OCI-LY7 (cell line): ENCODE data around the gene YBX2.

Experiments used
- EZH2phosphoT487 ChIP-seq: fragments of 200-600 bp; sonication (generic); IDR thresholded peaks from 2 replicates; pipeline ENCODE4 v1.6.1; 2018; ENCODE audit warnings: low read depth, borderline replicate concordance, mild to moderate bottlenecking, mixed run types, antibody characterized with exemption, low read length, moderate library complexity, mixed read lengths
- TF ChIP-seq, protein P1 (sequence below): fragments of 200-600 bp; sonication (generic); conservative IDR thresholded peaks from 2 replicates; pipeline ENCODE4 v1.5.1; 2014; ENCODE audit warnings: mild to moderate bottlenecking, antibody characterized with exemption, low read length, moderate library complexity, mixed read lengths

DNA sequence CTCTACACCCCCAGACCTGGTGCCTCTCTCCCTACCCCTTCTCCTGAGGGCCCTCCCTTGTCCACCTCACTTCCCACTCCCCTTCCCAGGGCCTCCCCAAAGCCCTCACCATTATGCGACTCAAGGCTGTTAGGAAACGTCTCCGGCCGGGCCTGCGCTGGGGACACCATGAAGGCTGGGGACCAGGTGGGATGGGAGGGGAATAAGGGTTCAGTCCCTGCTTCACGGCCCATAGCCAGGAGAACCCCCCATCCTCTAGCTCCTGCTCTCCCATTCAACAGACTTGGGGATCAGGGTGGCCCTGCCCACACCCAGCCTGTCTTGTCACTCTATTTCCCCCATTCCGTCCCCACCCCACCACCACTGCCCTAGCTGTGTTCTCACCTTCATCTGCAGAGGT lies 32.6 kb upstream of the YBX2 start:
- TF ChIP-seq, protein P1, sequence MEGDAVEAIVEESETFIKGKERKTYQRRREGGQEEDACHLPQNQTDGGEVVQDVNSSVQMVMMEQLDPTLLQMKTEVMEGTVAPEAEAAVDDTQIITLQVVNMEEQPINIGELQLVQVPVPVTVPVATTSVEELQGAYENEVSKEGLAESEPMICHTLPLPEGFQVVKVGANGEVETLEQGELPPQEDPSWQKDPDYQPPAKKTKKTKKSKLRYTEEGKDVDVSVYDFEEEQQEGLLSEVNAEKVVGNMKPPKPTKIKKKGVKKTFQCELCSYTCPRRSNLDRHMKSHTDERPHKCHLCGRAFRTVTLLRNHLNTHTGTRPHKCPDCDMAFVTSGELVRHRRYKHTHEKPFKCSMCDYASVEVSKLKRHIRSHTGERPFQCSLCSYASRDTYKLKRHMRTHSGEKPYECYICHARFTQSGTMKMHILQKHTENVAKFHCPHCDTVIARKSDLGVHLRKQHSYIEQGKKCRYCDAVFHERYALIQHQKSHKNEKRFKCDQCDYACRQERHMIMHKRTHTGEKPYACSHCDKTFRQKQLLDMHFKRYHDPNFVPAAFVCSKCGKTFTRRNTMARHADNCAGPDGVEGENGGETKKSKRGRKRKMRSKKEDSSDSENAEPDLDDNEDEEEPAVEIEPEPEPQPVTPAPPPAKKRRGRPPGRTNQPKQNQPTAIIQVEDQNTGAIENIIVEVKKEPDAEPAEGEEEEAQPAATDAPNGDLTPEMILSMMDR: no peak
- TF ChIP-seq EZH2phosphoT487: no peak
